Measurements from ENCODE around the gene ABHD13.

ABHD13 gene

GRCh38 chr13:108220041-108220440, 1.8 kb downstream of the ABHD13 start:
- H3K4me3 ChIP-seq (ENCODE audit: control insufficient read depth, low read depth, low read length) = no peak overlapping the region
- no peak for DNase-seq (ENCODE audit: low read depth)
- TF ChIP-seq CTCF (IDR thresholded peaks at IDR 0.05; ENCODE audit: control insufficient read depth, insufficient read depth, low read depth, low read length, missing control alignments) = no peak

DNA sequence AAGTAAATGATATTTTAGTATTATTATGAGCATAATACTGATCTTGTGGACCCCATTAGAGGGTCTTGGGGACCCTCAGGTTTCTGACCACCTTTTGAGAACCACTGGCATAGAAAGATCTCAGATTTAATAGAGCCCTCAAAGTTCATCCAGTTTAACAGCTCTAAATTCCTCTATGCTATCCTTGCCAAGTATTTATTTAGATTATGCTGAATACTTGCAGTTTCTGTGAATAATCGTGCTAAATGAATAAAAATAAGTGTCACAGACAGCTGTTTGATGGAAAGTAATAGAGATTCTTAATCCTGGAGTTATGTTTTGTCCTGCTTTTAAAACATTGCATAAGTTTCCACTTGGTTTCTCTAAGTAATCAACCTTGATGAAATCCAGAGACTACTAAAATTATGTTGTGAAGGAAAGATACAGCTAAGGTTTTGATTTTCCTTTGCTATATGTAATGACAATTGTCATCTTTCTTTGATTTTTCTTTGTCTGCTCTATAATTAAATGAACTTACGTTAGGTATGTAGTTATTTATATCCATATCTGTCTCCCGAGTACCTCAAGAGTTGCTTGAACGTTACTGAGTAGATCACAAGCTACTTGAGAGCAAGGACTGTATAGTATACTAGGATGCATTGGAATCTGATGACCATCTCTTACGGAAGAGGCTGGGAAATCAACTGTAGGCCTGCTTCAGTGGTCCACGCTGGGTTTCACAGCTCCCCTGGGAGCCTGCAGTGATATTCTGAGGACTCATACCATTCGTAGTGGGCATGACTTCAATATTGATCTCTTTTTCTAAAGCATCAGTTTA, 5.7 kb downstream of the ABHD13 start:
- no peak for TF ChIP-seq CTCF (IDR thresholded peaks at IDR 0.05; ENCODE audit: control insufficient read depth, insufficient read depth, low read depth, low read length, missing control alignments)
- DNase-seq (ENCODE audit: low read depth) = no peak
- no peak overlapping the region for H3K4me3 ChIP-seq (ENCODE audit: control insufficient read depth, low read depth, low read length)

- no peak for TF ChIP-seq CTCF (IDR thresholded peaks at IDR 0.05; ENCODE audit: control insufficient read depth, insufficient read depth, low read depth, low read length, missing control alignments)
- DNase-seq (ENCODE audit: low read depth) = no peak
- H3K4me3 ChIP-seq (ENCODE audit: control insufficient read depth, low read depth, low read length) = no peak overlapping the region
These were observed 7.2 kb downstream of the ABHD13 start for GRCh38 chr13:108225440-108225839.

DNA sequence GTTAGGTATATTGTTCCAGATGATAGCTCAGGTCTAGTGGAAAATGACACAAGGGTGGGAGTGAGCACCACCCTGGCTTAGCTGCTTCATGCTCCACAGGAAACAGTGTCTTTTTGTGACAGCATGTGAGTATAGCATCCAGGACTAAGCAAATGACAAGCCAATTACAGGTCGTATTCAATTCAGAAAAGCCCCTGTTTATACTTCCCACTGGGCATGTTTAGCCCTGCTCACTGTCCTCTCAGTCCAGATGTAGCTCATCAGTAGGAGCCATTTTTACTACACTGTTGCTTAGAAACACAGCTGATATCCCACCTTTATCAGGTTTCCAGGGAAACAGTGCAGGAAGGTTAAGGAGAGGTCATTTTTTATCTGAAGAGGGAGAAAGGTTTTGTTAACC, 8.0 kb downstream of the ABHD13 start:
- DNase-seq (ENCODE audit: low read depth) = no peak
- H3K4me3 ChIP-seq (ENCODE audit: control insufficient read depth, low read depth, low read length) = no peak overlapping the region

GRCh38 chr13:108227651-108228272, 9.6 kb downstream of the ABHD13 start:
- peak; percentile 56 for TF ChIP-seq CTCF (IDR thresholded peaks at IDR 0.05; ENCODE audit: control insufficient read depth, insufficient read depth, low read depth, low read length, missing control alignments)
- no peak overlapping the region for H3K4me3 ChIP-seq (ENCODE audit: control insufficient read depth, low read depth, low read length)
- no peak for DNase-seq (ENCODE audit: low read depth)

More for the DNA sequence above, 8.0 kb downstream of the ABHD13 start:
- TF ChIP-seq CTCF (IDR thresholded peaks at IDR 0.05; ENCODE audit: control insufficient read depth, insufficient read depth, low read depth, low read length, missing control alignments) = no peak

DNA sequence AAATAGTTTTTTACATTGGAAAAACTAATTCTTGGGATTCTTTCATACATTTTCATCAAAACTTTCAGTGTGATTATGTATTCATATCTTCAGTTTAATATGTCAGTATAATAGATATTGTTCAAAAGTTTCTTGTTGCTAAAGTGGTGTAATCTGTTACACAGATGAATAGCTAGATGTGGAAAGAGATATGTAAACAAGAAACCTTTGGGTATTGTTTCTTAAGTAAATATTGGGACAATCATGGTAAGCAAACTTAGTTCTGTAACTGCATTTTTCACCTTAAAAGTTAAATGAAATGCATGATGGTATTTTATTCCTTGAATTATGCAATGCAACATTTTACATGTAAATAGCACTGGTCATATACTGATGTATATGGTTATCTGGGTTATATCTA, 12.2 kb downstream of the ABHD13 start:
- TF ChIP-seq CTCF (IDR thresholded peaks at IDR 0.05; ENCODE audit: control insufficient read depth, insufficient read depth, low read depth, low read length, missing control alignments) = no peak
- DNase-seq (ENCODE audit: low read depth) = no peak
- no peak overlapping the region for H3K4me3 ChIP-seq (ENCODE audit: control insufficient read depth, low read depth, low read length)
